ENCODE data around the gene PROSER2. TPM values are rescaled to one million over a fixed set of nuclear protein-coding genes. Genes with fewer than 3 reads are reported as not detected.

Gene PROSER2
- total RNA-seq, 4 donors from 2014 or later, result 2.5 to 5.9 (median 3.7) TPM

DNA sequence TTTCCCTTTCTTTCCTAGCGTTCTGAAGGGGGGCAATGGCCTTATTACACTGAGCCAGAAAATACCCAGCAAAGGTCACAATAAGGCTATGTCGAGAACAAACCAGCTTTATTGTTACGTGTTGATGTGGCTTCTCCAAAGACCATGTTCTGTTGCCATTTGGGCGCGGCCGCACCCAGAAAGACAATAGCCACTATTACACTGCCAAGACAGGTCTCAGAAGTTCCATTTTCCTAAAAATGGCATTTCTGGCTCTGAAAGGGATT is 77.8 kb downstream of the PROSER2 start:
- Histone ChIP-seq H3K4me3 (no peak overlapping the region), H3K27me3 (peaks cover 0 to 26% (median 0%) of the 10 kb centered on the region in 4 donors), H3K36me3 (no peaks in the 10 kb centered on the region), H3K4me1 (no peaks in the 10 kb centered on the region), H3K27ac (replicated peaks in 1 of 4) (no peak overlapping the region), H3K9me3 (no peaks in the 10 kb centered on the region)
- no peak for DNase-seq (ENCODE audit: extremely low spot score)
- intact Hi-C loops (cut with DNase I), result no loop called here
- WGBS, result 96% methylated on average over 6 of the region's 6 CpGs
- TF ChIP-seq POLR2A (IDR thresholded peaks at IDR 0.05; ENCODE audit: low read depth) (no peak), POLR2AphosphoS5 (IDR thresholded peaks at IDR 0.05) (no peak), EP300 (IDR thresholded peaks at IDR 0.05) (no peak)
- TF ChIP-seq, protein P1, sequence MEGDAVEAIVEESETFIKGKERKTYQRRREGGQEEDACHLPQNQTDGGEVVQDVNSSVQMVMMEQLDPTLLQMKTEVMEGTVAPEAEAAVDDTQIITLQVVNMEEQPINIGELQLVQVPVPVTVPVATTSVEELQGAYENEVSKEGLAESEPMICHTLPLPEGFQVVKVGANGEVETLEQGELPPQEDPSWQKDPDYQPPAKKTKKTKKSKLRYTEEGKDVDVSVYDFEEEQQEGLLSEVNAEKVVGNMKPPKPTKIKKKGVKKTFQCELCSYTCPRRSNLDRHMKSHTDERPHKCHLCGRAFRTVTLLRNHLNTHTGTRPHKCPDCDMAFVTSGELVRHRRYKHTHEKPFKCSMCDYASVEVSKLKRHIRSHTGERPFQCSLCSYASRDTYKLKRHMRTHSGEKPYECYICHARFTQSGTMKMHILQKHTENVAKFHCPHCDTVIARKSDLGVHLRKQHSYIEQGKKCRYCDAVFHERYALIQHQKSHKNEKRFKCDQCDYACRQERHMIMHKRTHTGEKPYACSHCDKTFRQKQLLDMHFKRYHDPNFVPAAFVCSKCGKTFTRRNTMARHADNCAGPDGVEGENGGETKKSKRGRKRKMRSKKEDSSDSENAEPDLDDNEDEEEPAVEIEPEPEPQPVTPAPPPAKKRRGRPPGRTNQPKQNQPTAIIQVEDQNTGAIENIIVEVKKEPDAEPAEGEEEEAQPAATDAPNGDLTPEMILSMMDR (IDR thresholded peaks at IDR 0.05), result no peak

DNA sequence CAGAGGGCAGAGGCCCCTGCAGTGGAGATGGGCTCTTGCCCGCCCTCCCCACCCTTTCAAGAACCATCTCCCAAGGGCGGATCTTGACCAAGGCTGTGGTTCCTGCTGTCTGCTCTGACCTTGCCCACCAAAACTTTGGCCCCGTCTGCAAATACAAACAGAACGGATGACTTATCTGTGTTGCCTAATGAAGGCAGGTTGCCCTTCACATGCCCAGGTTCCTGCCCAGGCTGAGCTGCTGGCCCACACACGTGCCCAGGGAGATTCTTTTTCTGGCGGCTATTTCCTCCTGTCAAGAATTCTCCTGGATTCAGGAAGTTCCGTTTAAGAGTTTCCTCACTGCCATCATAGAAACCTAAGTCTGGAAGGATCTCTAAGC is 78.3 kb downstream of the PROSER2 start:
- Histone ChIP-seq H3K4me3 (no peak overlapping the region), H3K36me3 (no peaks in the 10 kb centered on the region), H3K27me3 (peaks cover 0 to 26% (median 0%) of the 10 kb centered on the region in 4 donors), H3K9me3 (no peaks in the 10 kb centered on the region), H3K27ac (replicated peaks in 1 of 4) (no peak overlapping the region), H3K4me1 (no peaks in the 10 kb centered on the region)
- 72% methylated on average over 7 of the region's 7 CpGs for WGBS
- TF ChIP-seq POLR2AphosphoS5 (IDR thresholded peaks at IDR 0.05) (no peak), EP300 (IDR thresholded peaks at IDR 0.05) (no peak), POLR2A (IDR thresholded peaks at IDR 0.05; ENCODE audit: low read depth) (no peak)
- TF ChIP-seq, protein P1 (IDR thresholded peaks at IDR 0.05), result no peak
- no peak for DNase-seq (ENCODE audit: extremely low spot score)
- intact Hi-C loops (cut with DNase I), result no loop called here

DNA sequence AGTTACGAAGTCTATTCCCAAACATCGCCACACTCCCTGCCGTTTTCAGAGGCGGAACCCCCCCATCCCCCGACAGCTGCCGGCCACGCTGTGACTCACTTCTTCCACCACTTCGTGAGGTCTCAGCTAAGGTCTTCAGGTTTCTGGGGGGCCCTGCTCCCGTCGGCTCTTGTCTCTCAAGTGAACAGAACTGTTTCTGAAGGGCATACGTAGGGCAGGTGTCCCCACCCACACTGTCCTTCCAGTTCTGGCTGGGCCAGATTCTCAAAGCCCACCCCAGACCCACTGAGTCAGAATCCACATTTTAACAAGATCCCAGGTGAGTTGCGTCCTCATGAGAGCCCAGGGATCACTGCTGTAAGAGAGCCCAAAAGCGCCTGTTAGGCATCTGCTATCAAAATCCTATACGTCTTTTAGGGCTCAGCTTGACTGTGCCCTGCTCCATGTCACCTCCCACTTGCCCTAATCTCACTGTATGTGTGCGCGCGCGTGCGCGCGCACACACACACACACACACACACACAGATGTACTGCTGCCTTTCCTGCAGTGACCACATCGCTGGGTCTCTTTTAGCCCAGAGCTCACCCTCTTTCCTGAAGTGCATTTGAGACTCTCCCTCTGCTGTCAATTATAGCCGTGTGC is 78.8 kb downstream of the PROSER2 start:
- H3K27ac ChIP-seq (replicated peaks in 1 of 4), result no peak overlapping the region
- no peaks in the 10 kb centered on the region for H3K36me3 ChIP-seq
- H3K4me3 ChIP-seq, result no peak overlapping the region
- no peaks in the 10 kb centered on the region for H3K4me1 ChIP-seq
- intact Hi-C loops (cut with DNase I), result no loop called here
- DNase-seq (ENCODE audit: extremely low spot score), result no peak
- no peak for TF ChIP-seq POLR2AphosphoS5 (IDR thresholded peaks at IDR 0.05)
- TF ChIP-seq POLR2A (IDR thresholded peaks at IDR 0.05; ENCODE audit: low read depth), result no peak
- TF ChIP-seq, protein P1 (IDR thresholded peaks at IDR 0.05), result no peak
- no peak for TF ChIP-seq EP300 (IDR thresholded peaks at IDR 0.05)
- H3K27me3 ChIP-seq, result peaks cover 0 to 26% (median 0%) of the 10 kb centered on the region in 4 donors
- WGBS, result 72% methylated on average over 23 of the region's 23 CpGs
- H3K9me3 ChIP-seq, result no peaks in the 10 kb centered on the region

DNA sequence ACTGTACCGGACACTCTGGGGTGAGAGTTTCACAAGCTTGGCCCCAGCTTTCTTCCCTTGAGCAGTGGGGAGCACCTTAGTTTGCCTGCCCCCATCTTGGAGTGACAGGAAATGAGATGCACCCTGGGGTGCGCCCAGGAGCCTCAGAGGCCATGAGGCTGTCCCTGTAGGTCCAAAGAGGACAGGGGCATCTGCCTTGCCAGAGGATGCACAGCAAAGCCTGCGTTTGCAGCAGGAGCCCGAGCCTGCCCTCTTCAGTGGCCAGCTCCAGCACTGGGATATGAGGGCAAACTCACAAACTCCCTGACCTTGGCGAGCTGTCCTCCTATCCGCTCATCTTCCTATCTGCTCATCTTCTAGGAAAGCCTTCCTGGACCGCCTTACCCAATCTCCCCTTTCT is 79.5 kb downstream of the PROSER2 start:
- Histone ChIP-seq H3K27ac (replicated peaks in 1 of 4) (no peak overlapping the region), H3K4me3 (no peak overlapping the region), H3K27me3 (peaks cover 0 to 26% (median 0%) of the 10 kb centered on the region in 4 donors), H3K4me1 (no peaks in the 10 kb centered on the region), H3K36me3 (no peaks in the 10 kb centered on the region), H3K9me3 (no peaks in the 10 kb centered on the region)
- intact Hi-C loops (cut with DNase I), result no loop called here
- whole genome bisulfite sequencing, result 84% methylated on average over 7 of the region's 7 CpGs
- TF ChIP-seq, protein P1 (IDR thresholded peaks at IDR 0.05), result no peak
- TF ChIP-seq EP300 (IDR thresholded peaks at IDR 0.05) (no peak), POLR2AphosphoS5 (IDR thresholded peaks at IDR 0.05) (no peak), POLR2A (IDR thresholded peaks at IDR 0.05; ENCODE audit: low read depth) (no peak)
- DNase-seq (ENCODE audit: extremely low spot score), result no peak

DNA sequence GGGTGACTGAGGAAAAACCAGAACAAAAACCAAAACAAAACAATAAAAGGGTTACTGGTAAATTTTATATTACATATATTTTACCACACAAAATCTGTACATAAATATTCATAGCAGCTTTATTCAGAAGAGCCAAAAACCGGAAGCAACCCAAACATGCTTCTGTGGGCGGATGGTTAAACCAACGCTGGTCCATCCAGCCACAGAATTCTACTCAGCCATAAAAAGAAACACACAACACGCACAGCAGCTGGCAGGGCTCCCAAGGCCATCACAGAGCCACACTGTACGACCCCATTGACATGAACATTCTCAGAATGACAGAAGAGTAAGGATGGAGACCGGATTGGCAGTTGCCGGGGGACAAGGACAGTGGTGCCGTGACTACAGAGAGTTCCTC is 83.6 kb downstream of the PROSER2 start:
- no peaks in the 10 kb centered on the region for H3K9me3 ChIP-seq
- H3K36me3 ChIP-seq, result no peaks in the 10 kb centered on the region
- intact Hi-C loops (cut with DNase I), result no loop called here
- no peak overlapping the region for H3K27ac ChIP-seq (replicated peaks in 1 of 4)
- no peaks in the 10 kb centered on the region for H3K4me1 ChIP-seq
- peaks cover 0 to 5% (median 0%) of the 10 kb centered on the region in 4 donors for H3K27me3 ChIP-seq
- TF ChIP-seq EP300 (IDR thresholded peaks at IDR 0.05) (no peak), POLR2A (IDR thresholded peaks at IDR 0.05; ENCODE audit: low read depth) (no peak), POLR2AphosphoS5 (IDR thresholded peaks at IDR 0.05) (no peak)
- TF ChIP-seq, protein P1 (IDR thresholded peaks at IDR 0.05), result no peak
- no peak overlapping the region for H3K4me3 ChIP-seq
- no peak for DNase-seq (ENCODE audit: extremely low spot score)
- WGBS, result 70% methylated on average over 8 of the region's 8 CpGs

Measured in esophagus muscularis mucosa (tissue), 4 donors.